Endodermal cell (in vitro differentiated cells): ENCODE measurements around the gene BCL2. TPM values are rescaled to one million over a fixed set of nuclear protein-coding genes. Genes with fewer than 3 reads are reported as not detected.

ENCODE experiments used
- DNase-seq: peaks from one replicate; pipeline ENCODE4 v3.0.0-alpha.2; 2017
- H3K27ac ChIP-seq: 2 replicates; pipeline ENCODE4 v1.5.1; 2013; ENCODE audit warnings: mild to moderate bottlenecking, low read depth, low read length, moderate library complexity
- H3K27me3 ChIP-seq: 2 replicates; pipeline ENCODE4 v1.6.1; 2013; ENCODE audit warnings: mild to moderate bottlenecking, low read length, moderate library complexity; ENCODE audit not compliant: insufficient read depth, control insufficient read depth, poor library complexity, severe bottlenecking
- H3K36me3 ChIP-seq: 2 replicates; pipeline ENCODE4 v1.7.0; 2013; ENCODE audit warnings: mild to moderate bottlenecking, low read length, moderate library complexity; ENCODE audit not compliant: control insufficient read depth, insufficient read depth
- H3K4me1 ChIP-seq: one replicate; pipeline ENCODE4 v1.7.0; 2013; ENCODE audit warnings: low read length; ENCODE audit not compliant: control insufficient read depth, insufficient read depth
- H3K4me3 ChIP-seq: 2 replicates; pipeline ENCODE4 v1.5.1; 2013; ENCODE audit warnings: mild to moderate bottlenecking, low read length, moderate library complexity
- H3K9ac ChIP-seq: 2 replicates; pipeline ENCODE4 v1.6.1; 2013; ENCODE audit warnings: mild to moderate bottlenecking, low read length, moderate library complexity; ENCODE audit not compliant: poor library complexity, severe bottlenecking; ENCODE audit errors: extremely low read depth
- H3K9me3 ChIP-seq: 2 replicates; pipeline ENCODE4 v1.6.1; 2013; ENCODE audit warnings: mild to moderate bottlenecking, low read length, moderate library complexity; ENCODE audit not compliant: control insufficient read depth
- H3K27ac Mint-ChIP-seq: 2 replicates; pipeline ENCODE4 v1.8.0; 2020; ENCODE audit warnings: mixed read lengths
- H3K27me3 Mint-ChIP-seq: 2 replicates; pipeline ENCODE4 v1.8.0; 2021; ENCODE audit warnings: mild to moderate bottlenecking, mixed read lengths; ENCODE audit not compliant: insufficient read depth
- H3K36me3 Mint-ChIP-seq: 2 replicates; pipeline ENCODE4 v1.8.0; 2020; ENCODE audit warnings: low read depth, mixed read lengths
- H3K4me1 Mint-ChIP-seq: 2 replicates; pipeline ENCODE4 v1.8.0; 2020; ENCODE audit warnings: mixed read lengths
- H3K4me3 Mint-ChIP-seq: 2 replicates; pipeline ENCODE4 v1.8.0; 2020; ENCODE audit warnings: mild to moderate bottlenecking, moderate library complexity, mixed read lengths
- H3K9me3 Mint-ChIP-seq: 2 replicates; pipeline ENCODE4 v1.8.0; 2020; ENCODE audit warnings: mild to moderate bottlenecking, mixed read lengths
- WGBS, 2 experiments: methylation state at CpG; one replicate each; pipeline versions ENCODE4 v1.1.5 to v1.1.7; 2013; ENCODE audit warnings: missing lambda C conversion rate in 2 of 2, mixed read lengths in 1 of 2; ENCODE audit not compliant: insufficient coverage in 1 of 2, insufficient read length in 1 of 2; 5-methylcytosine and 5-hydroxymethylcytosine counted together
- total RNA-seq, 2 donors: library from RNA; stranded (reverse); fragmentation: NEBNext Ultra II Directional in 1 of 2; extraction: Animal tissue kit (Norgen Biotek cat#: 25700) in 1 of 2; gene quantifications; 2 replicates in 1 of 2; 3 replicates in 1 of 2; pipeline ENCODE4 v1.2.1, GENCODE V29; 2021
- TF ChIP-seq, protein P1 (sequence below): fragments of 200-600 bp; sonication (generic); conservative IDR thresholded peaks from 2 replicates; pipeline ENCODE4 v1.5.0; 2021; ENCODE audit warnings: antibody characterized with exemption, mild to moderate bottlenecking

BCL2 gene
- total RNA-seq, 2 donors from 2014 or later: 1.4 to 2.3 TPM

DNA sequence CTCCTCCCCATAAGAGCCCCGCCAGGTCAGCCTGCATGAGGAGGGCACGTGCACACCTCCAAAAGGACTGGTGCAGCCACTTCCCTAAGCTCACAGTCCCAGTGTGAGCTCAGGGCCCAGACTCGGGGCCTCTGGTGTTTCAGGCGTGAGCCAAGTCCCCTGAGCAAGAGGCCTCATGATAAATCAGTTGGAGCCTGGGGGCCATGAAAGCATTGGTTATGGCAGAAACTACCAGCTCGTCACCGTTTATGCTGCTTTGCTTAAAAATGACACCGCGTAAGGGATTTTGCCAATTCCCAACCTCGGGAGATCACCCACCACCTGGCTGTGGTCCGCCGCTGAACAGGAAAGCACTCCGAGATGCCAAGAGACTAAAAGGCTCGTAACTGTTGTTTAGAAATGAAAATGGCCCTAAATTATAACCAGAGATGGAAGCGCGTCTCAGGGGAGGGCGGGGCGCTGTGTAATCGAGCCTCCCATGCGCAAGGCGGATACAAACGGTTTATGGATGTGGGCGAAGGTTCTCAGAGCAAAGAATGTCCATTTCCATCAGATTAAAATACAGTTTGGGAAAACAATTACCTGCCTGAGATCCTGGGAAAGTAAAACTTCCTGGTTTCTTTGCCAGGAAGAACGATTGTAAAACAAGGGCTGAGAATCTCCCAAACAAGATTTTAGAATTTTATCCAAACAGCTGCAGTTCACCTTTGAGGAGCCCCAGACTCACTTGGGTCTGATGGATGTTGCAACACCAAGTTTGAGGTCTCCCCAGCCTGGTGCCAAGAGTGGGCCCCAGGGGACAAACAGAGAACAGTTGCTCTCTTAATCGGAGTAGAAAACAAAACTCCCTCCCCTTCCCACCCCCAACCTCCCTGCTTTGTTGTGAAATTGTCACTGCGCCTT lies 141.4 kb downstream of the BCL2 start:
- WGBS, 2 experiments: 90 to 97% methylated on average over 18 to 25 of the region's 25 CpGs
- Mint-ChIP-seq H3K36me3 (no peaks in the 10 kb centered on the region), H3K9me3 (no peaks in the 10 kb centered on the region), H3K4me3 (no peak overlapping the region), H3K4me1 (peaks cover 11% of the 10 kb centered on the region), H3K27me3 (no peaks in the 10 kb centered on the region), H3K27ac (no peak overlapping the region)
- no peak for DNase-seq
- H3K36me3 ChIP-seq: no peaks in the 10 kb centered on the region
- TF ChIP-seq, protein P1, sequence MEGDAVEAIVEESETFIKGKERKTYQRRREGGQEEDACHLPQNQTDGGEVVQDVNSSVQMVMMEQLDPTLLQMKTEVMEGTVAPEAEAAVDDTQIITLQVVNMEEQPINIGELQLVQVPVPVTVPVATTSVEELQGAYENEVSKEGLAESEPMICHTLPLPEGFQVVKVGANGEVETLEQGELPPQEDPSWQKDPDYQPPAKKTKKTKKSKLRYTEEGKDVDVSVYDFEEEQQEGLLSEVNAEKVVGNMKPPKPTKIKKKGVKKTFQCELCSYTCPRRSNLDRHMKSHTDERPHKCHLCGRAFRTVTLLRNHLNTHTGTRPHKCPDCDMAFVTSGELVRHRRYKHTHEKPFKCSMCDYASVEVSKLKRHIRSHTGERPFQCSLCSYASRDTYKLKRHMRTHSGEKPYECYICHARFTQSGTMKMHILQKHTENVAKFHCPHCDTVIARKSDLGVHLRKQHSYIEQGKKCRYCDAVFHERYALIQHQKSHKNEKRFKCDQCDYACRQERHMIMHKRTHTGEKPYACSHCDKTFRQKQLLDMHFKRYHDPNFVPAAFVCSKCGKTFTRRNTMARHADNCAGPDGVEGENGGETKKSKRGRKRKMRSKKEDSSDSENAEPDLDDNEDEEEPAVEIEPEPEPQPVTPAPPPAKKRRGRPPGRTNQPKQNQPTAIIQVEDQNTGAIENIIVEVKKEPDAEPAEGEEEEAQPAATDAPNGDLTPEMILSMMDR: no peak
- no peaks in the 10 kb centered on the region for H3K4me1 ChIP-seq
- H3K27ac ChIP-seq: peak overlapping the region; percentile 62
- H3K9me3 ChIP-seq: no peaks in the 10 kb centered on the region
- H3K9ac ChIP-seq: no peak overlapping the region
- H3K27me3 ChIP-seq: peaks cover 2% of the 10 kb centered on the region
- no peak overlapping the region for H3K4me3 ChIP-seq

DNA sequence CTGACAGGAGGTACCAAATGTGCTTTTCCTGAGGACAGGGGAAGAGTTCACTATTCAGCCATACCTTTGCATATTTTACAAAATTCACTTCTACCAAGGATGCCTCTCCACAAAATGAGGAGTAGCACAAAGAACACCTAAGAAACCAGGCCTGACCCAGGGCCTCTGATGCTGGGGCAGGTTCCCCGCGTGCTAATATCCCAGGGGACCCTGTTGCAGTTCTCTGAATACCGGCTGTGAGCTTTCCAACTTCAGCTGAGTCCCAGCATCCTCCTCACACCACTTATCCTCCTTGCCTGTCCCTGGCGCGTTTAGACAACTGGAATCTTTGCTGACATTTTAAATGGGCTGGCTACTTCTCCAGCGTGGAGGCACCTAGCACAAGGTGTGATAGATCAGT lies 142.3 kb downstream of the BCL2 start:
- WGBS, 2 experiments: 93 to 100% methylated on average over 1 to 6 of the region's 6 CpGs
- TF ChIP-seq, protein P1: no peak
- Mint-ChIP-seq H3K4me3 (no peak overlapping the region), H3K9me3 (no peaks in the 10 kb centered on the region), H3K27ac (no peak overlapping the region), H3K36me3 (no peaks in the 10 kb centered on the region), H3K4me1 (peaks cover 7% of the 10 kb centered on the region), H3K27me3 (peaks cover 2% of the 10 kb centered on the region)
- H3K36me3 ChIP-seq: no peaks in the 10 kb centered on the region
- no peak overlapping the region for H3K4me3 ChIP-seq
- no peaks in the 10 kb centered on the region for H3K9me3 ChIP-seq
- H3K27me3 ChIP-seq: peaks cover 7% of the 10 kb centered on the region
- DNase-seq: no peak
- peak overlapping the region; percentile 62 for H3K27ac ChIP-seq
- H3K9ac ChIP-seq: no peak overlapping the region
- no peaks in the 10 kb centered on the region for H3K4me1 ChIP-seq

DNA sequence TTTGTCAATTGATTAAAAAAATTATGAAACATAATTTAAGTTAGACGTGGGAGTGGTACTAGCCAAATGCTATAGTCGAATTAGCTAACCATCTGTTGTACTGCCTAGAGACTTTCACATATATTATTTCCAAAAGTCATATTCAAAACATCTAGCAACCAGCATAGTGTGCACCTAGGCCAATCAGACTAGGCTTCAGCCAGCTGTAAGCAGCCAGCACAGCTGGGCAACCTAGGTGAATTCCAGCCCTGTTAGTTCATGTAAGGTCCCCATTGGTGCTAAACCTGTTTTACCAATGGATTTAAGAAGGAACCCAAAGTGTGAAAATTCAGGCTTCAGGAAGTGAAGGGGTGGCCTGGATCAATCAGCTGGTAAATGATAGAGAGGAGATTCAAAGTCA lies 144.3 kb downstream of the BCL2 start:
- TF ChIP-seq, protein P1: no peak
- Mint-ChIP-seq H3K4me3 (no peak overlapping the region), H3K27ac (no peak overlapping the region), H3K27me3 (peaks cover 2% of the 10 kb centered on the region), H3K9me3 (no peaks in the 10 kb centered on the region), H3K36me3 (no peaks in the 10 kb centered on the region), H3K4me1 (peaks cover 7% of the 10 kb centered on the region)
- Histone ChIP-seq H3K27me3 (peaks cover 12% of the 10 kb centered on the region), H3K9ac (no peak overlapping the region), H3K4me3 (no peak overlapping the region), H3K36me3 (no peaks in the 10 kb centered on the region), H3K9me3 (no peaks in the 10 kb centered on the region), H3K4me1 (no peaks in the 10 kb centered on the region), H3K27ac (no peak overlapping the region)
- 100% methylated on average over 2 of the region's 2 CpGs; no CpG with 5 or more reads in 1 of the 2 experiments for WGBS, 2 experiments
- no peak for DNase-seq
